ENCODE measurements around the gene TMEM209. TPM values are rescaled to one million over a fixed set of nuclear protein-coding genes. Genes with fewer than 3 reads are reported as not detected.

Gene TMEM209
- total RNA-seq, 1 donor from 2014 or later = 38.9 TPM

DNA sequence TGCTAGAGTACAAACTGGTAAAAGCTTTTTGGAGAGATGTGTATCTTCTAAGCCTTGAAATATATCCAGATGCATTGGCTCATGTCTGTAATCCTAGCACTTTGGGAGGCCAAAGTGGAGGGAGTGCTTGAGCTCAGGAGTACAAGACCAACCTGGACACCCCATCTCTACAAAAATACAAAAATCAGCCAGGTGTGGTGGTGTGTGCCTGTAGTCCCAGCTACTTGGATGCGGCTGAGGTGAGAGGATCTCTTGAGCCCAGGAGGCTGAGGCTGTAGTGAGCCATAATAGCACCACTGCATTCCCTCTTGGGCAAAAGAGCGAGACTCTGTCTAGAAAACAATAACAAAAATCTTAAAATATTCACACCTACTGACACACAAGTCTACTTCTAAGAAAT lies 25.6 kb downstream of the TMEM209 start:
- H3K4me1 Mint-ChIP-seq = peaks cover 7% of the 10 kb centered on the region
- H4K20me1 ChIP-seq (ENCODE audit: low read depth) = no peaks in the 10 kb centered on the region
- no peak overlapping the region for H3K27ac Mint-ChIP-seq
- no peak for DNase-seq (ENCODE audit: low spot score)
- H3K9me3 ChIP-seq (ENCODE audit: low read depth) = no peaks in the 10 kb centered on the region
- no peak overlapping the region for H3K9ac ChIP-seq
- H3K27ac ChIP-seq = no peak overlapping the region
- no peak for TF ChIP-seq EZH2phosphoT487 (IDR thresholded peaks at IDR 0.05)
- no peak for TF ChIP-seq EZH2 (IDR thresholded peaks at IDR 0.05)
- TF ChIP-seq, protein P1, sequence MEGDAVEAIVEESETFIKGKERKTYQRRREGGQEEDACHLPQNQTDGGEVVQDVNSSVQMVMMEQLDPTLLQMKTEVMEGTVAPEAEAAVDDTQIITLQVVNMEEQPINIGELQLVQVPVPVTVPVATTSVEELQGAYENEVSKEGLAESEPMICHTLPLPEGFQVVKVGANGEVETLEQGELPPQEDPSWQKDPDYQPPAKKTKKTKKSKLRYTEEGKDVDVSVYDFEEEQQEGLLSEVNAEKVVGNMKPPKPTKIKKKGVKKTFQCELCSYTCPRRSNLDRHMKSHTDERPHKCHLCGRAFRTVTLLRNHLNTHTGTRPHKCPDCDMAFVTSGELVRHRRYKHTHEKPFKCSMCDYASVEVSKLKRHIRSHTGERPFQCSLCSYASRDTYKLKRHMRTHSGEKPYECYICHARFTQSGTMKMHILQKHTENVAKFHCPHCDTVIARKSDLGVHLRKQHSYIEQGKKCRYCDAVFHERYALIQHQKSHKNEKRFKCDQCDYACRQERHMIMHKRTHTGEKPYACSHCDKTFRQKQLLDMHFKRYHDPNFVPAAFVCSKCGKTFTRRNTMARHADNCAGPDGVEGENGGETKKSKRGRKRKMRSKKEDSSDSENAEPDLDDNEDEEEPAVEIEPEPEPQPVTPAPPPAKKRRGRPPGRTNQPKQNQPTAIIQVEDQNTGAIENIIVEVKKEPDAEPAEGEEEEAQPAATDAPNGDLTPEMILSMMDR (IDR thresholded peaks at IDR 0.05) = no peak
- no peak overlapping the region for H2AFZ ChIP-seq (replicated peaks)
- no peaks in the 10 kb centered on the region for H3K9me3 Mint-ChIP-seq
- H3K36me3 ChIP-seq = peaks cover 34% of the 10 kb centered on the region
- peaks cover 25% of the 10 kb centered on the region for H3K36me3 Mint-ChIP-seq
- H3K4me1 ChIP-seq = no peaks in the 10 kb centered on the region
- no peaks in the 10 kb centered on the region for H3K27me3 Mint-ChIP-seq (ENCODE audit: insufficient read depth, low read depth)
- peaks cover 3% of the 10 kb centered on the region for H3F3A ChIP-seq (ENCODE audit: low read depth)
- H3K4me3 ChIP-seq = no peak overlapping the region
- no peak overlapping the region for H3K4me2 ChIP-seq
- H3K4me3 Mint-ChIP-seq = no peak overlapping the region
- H3K79me2 ChIP-seq (ENCODE audit: low read depth) = no peaks in the 10 kb centered on the region
- no peaks in the 10 kb centered on the region for H3K27me3 ChIP-seq

- H3K4me3 Mint-ChIP-seq = no peak overlapping the region
- no peaks in the 10 kb centered on the region for H3K9me3 Mint-ChIP-seq
- H3K27me3 ChIP-seq = no peaks in the 10 kb centered on the region
- no peak overlapping the region for H3K27ac Mint-ChIP-seq
- TF ChIP-seq EZH2phosphoT487 (IDR thresholded peaks at IDR 0.05) = no peak
- no peak for TF ChIP-seq EZH2 (IDR thresholded peaks at IDR 0.05)
- TF ChIP-seq, protein P1 (IDR thresholded peaks at IDR 0.05) = no peak
- H3K36me3 Mint-ChIP-seq = peaks cover 29% of the 10 kb centered on the region
- no peaks in the 10 kb centered on the region for H3K4me1 ChIP-seq
- no peak overlapping the region for H3K27ac ChIP-seq
- H2AFZ ChIP-seq (replicated peaks) = no peak overlapping the region
- H3K36me3 ChIP-seq = peaks cover 35% of the 10 kb centered on the region
- H3K4me3 ChIP-seq = no peak overlapping the region
- H3K9me3 ChIP-seq (ENCODE audit: low read depth) = no peaks in the 10 kb centered on the region
- no peak for DNase-seq (ENCODE audit: low spot score)
- no peaks in the 10 kb centered on the region for H3F3A ChIP-seq (ENCODE audit: low read depth)
- no peaks in the 10 kb centered on the region for H4K20me1 ChIP-seq (ENCODE audit: low read depth)
- H3K27me3 Mint-ChIP-seq (ENCODE audit: insufficient read depth, low read depth) = no peaks in the 10 kb centered on the region
- H3K4me1 Mint-ChIP-seq = peaks cover 12% of the 10 kb centered on the region
- no peaks in the 10 kb centered on the region for H3K79me2 ChIP-seq (ENCODE audit: low read depth)
- no peak overlapping the region for H3K9ac ChIP-seq
- H3K4me2 ChIP-seq = no peak overlapping the region
Observed at GRCh38 chr7:130178251-130178650, 27.0 kb downstream of the TMEM209 start.

GRCh38 chr7:130174237-130174959 lies 30.8 kb downstream of the TMEM209 start:
- no peak for DNase-seq (ENCODE audit: low spot score)
- H3K36me3 Mint-ChIP-seq = peaks cover 36% of the 10 kb centered on the region
- H3K4me1 Mint-ChIP-seq = peaks cover 12% of the 10 kb centered on the region
- H3K9me3 Mint-ChIP-seq = no peaks in the 10 kb centered on the region
- no peaks in the 10 kb centered on the region for H3K9me3 ChIP-seq (ENCODE audit: low read depth)
- no peak overlapping the region for H3K27ac ChIP-seq
- H3K79me2 ChIP-seq (ENCODE audit: low read depth) = no peaks in the 10 kb centered on the region
- no peaks in the 10 kb centered on the region for H3F3A ChIP-seq (ENCODE audit: low read depth)
- no peaks in the 10 kb centered on the region for H3K27me3 Mint-ChIP-seq (ENCODE audit: insufficient read depth, low read depth)
- no peak overlapping the region for H3K4me2 ChIP-seq
- H3K4me1 ChIP-seq = no peaks in the 10 kb centered on the region
- no peak overlapping the region for H3K4me3 ChIP-seq
- H3K27me3 ChIP-seq = no peaks in the 10 kb centered on the region
- no peak overlapping the region for H3K9ac ChIP-seq
- H3K27ac Mint-ChIP-seq = peak overlapping the region; percentile 9
- H3K36me3 ChIP-seq = peaks cover 33% of the 10 kb centered on the region
- no peak overlapping the region for H3K4me3 Mint-ChIP-seq
- no peaks in the 10 kb centered on the region for H4K20me1 ChIP-seq (ENCODE audit: low read depth)
- TF ChIP-seq EZH2phosphoT487 (IDR thresholded peaks at IDR 0.05) (no peak), EZH2 (IDR thresholded peaks at IDR 0.05) (no peak)
- TF ChIP-seq, protein P1 (IDR thresholded peaks at IDR 0.05) = no peak
- H2AFZ ChIP-seq (replicated peaks) = no peak overlapping the region
